ENCODE data around the gene HSPA9. TPM values are rescaled to one million over a fixed set of nuclear protein-coding genes. Genes with fewer than 3 reads are reported as not detected.

The HSPA9 gene
- total RNA-seq, 1 donor = 394 TPM

DNA sequence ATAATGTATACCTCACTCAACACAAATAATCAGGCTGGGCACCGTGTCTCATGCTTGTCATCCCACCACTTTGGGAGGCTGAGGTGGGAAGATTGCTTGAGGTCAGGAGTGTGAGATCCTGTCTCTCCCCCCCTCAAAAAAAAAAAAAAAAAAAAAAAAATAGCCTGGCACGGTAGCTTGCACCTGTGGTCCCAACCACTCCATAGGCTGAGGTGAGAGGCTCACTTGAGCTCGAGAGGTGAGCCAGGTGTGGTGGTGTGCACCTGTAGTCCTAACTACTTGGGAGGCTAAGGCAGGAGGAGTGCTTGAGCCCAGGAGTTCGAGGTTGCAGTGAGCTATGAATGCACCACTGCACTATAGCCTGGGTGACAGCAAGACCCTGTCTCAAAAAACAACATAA, 22.5 kb downstream of the HSPA9 start:
- DNase-seq (ENCODE audit: low read depth) = no peak
- TF ChIP-seq, protein P1, sequence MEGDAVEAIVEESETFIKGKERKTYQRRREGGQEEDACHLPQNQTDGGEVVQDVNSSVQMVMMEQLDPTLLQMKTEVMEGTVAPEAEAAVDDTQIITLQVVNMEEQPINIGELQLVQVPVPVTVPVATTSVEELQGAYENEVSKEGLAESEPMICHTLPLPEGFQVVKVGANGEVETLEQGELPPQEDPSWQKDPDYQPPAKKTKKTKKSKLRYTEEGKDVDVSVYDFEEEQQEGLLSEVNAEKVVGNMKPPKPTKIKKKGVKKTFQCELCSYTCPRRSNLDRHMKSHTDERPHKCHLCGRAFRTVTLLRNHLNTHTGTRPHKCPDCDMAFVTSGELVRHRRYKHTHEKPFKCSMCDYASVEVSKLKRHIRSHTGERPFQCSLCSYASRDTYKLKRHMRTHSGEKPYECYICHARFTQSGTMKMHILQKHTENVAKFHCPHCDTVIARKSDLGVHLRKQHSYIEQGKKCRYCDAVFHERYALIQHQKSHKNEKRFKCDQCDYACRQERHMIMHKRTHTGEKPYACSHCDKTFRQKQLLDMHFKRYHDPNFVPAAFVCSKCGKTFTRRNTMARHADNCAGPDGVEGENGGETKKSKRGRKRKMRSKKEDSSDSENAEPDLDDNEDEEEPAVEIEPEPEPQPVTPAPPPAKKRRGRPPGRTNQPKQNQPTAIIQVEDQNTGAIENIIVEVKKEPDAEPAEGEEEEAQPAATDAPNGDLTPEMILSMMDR (IDR thresholded peaks at IDR 0.05; ENCODE audit: insufficient read depth, low read length) = no peak
- no peak overlapping the region for H3K4me3 ChIP-seq (ENCODE audit: low read depth, low read length)

- no peak for DNase-seq (ENCODE audit: low read depth)
- TF ChIP-seq, protein P1 (IDR thresholded peaks at IDR 0.05; ENCODE audit: insufficient read depth, low read length) = no peak
- no peak overlapping the region for H3K4me3 ChIP-seq (ENCODE audit: low read depth, low read length)
Measured at GRCh38 chr5:138549414-138549813, 25.8 kb downstream of the HSPA9 start.

GRCh38 chr5:138545919-138546562, 29.2 kb downstream of the HSPA9 start:
- no peak overlapping the region for H3K4me3 ChIP-seq (ENCODE audit: low read depth, low read length)
- TF ChIP-seq, protein P1 (IDR thresholded peaks at IDR 0.05; ENCODE audit: insufficient read depth, low read length) = no peak
- peak; percentile 25 for DNase-seq (ENCODE audit: low read depth)

DNA sequence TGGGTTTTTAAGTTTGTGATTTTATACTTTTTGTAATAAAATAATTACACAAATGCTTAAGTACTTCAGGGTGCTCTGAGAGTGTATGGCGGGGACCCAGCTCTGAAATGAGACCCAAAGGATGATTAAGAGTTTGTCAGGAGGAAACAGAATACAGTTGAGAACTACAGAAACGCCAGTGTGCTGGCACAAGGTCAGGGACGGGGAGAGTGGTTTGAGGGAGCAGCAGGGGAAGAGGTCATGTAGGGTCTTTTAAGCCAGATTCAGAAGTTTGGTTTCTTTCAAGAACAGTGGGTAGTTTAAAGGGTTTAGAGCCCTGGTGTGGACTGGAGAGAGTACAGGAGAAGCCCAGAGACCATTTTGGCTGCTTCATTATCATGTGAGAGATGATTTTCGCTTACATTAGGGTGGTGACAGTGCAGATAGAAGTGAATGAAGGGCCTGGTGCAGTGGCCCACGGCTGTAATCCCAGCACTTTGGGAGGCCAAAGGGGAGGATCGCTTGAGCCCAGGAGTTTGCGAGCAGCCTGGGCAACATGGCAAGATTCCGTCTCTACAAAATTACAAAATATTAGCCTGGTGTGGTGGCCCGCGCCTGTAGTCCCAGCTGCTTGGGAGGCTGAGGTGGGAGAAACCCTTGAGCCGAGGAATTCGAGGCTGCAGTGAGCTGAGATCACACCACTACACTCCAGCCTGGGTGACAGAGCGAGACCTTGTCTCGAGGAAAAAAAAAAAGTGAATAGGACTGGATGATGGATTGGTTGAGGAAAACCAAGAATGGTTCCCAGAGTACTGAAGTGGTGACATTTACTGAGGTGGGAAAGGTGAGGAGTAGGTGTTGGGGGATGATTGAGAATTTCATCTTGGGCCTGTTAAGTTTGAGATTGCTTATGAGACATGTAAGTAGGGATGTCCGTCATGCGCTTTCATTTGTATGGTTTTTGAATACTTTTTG, 30.7 kb downstream of the HSPA9 start:
- DNase-seq (ENCODE audit: low read depth) = peak; percentile 51
- H3K4me3 ChIP-seq (ENCODE audit: low read depth, low read length) = peak overlapping the region; percentile 95
- TF ChIP-seq, protein P1 (IDR thresholded peaks at IDR 0.05; ENCODE audit: insufficient read depth, low read length) = no peak

- H3K4me3 ChIP-seq (ENCODE audit: low read depth, low read length) = peak overlapping the region; percentile 95
- no peak for DNase-seq (ENCODE audit: low read depth)
- TF ChIP-seq, protein P1 (IDR thresholded peaks at IDR 0.05; ENCODE audit: insufficient read depth, low read length) = no peak
Measured at GRCh38 chr5:138543730-138544104, 31.5 kb downstream of the HSPA9 start.

GRCh38 chr5:138542956-138543729, 32.1 kb downstream of the HSPA9 start, which contains the start of gene ETF1:
Gene ETF1, minus strand, starts transcription at chr5:138543236. Its CDS starts 318 bp downstream, at chr5:138542918.
- TF ChIP-seq, protein P1 (IDR thresholded peaks at IDR 0.05; ENCODE audit: insufficient read depth, low read length) = no peak
- DNase-seq (ENCODE audit: low read depth) = peak; percentile 99
- peak within 1 kb of the TSS; percentile 95 for H3K4me3 ChIP-seq (ENCODE audit: low read depth, low read length)
